Mesendoderm (in vitro differentiated cells): ENCODE data around the gene PHLDA2.

Source experiments
- small RNA-seq: library from polyadenylated mRNA; stranded (forward); fragments of <200 nt; extraction: miRNeasy Mini kit (QIAGEN cat#:217004); gene quantifications from one replicate; pipeline ENCODE3, GENCODE V24; 2013; ENCODE audit not compliant: insufficient read depth

PHLDA2 gene

Small RNA genes within 50 kb of the gene (small RNA-seq; reads per million reads assigned to genes)
- gene SNORA54: 7.5 reads per million, percentile 81 among the genes with 10 or more reads in this experiment
